Kidney (tissue), 14 donors: ENCODE results near the gene STXBP2. TPM values are rescaled to one million over a fixed set of nuclear protein-coding genes. Genes with fewer than 3 reads are reported as not detected.

ENCODE experiments used
- DNase-seq, 5 donors: peaks; one replicate each; pipeline ENCODE4 v3.0.0-alpha.2; 2013 to 2020
- FAIRE-seq: peaks from 2 replicates; lab custom pipeline; 2012; peaks lifted over from hg19 to GRCh38; lab: Jason Lieb, UNC
- H3K27ac ChIP-seq, 2 donors: one replicate each; pipeline ENCODE4 v1.7.0; 2013; ENCODE audit warnings: low read depth in 2 of 2, low read length in 2 of 2, inconsistent platforms in 1 of 2
- H3K27me3 ChIP-seq: one replicate; pipeline ENCODE4 v1.7.1; 2013; ENCODE audit warnings: low read length, inconsistent platforms; ENCODE audit not compliant: control insufficient read depth, insufficient read depth
- H3K36me3 ChIP-seq, 3 donors: one replicate each; pipeline versions ENCODE4 v1.7.0 to v1.7.1; 2013; ENCODE audit warnings: low read length in 3 of 3, control low read depth in 1 of 3, inconsistent platforms in 1 of 3; ENCODE audit not compliant: insufficient read depth in 3 of 3, control insufficient read depth in 2 of 3
- H3K4me1 ChIP-seq, 3 donors: one replicate each; pipeline versions ENCODE4 v1.7.0 to v1.7.1; 2013; ENCODE audit warnings: low read length in 3 of 3, inconsistent platforms in 1 of 3, low read depth in 1 of 3; ENCODE audit not compliant: control insufficient read depth in 2 of 3, insufficient read depth in 2 of 3
- H3K4me3 ChIP-seq, 3 donors: one replicate each; pipeline versions ENCODE4 v1.7.0 to v1.8.1; 2013; ENCODE audit warnings: low read length in 3 of 3, control low read depth in 1 of 3, inconsistent platforms in 1 of 3
- H3K9ac ChIP-seq, 3 donors: one replicate each; pipeline versions ENCODE4 v1.7.0 to v1.7.1; 2013; ENCODE audit warnings: low read length in 3 of 3, control low read depth in 1 of 3, inconsistent platforms in 1 of 3
- H3K9me3 ChIP-seq, 3 donors: one replicate each; pipeline versions ENCODE4 v1.7.0 to v1.7.1; 2013; ENCODE audit warnings: low read length in 3 of 3, control low read depth in 1 of 3, inconsistent platforms in 1 of 3; ENCODE audit not compliant: control insufficient read depth in 2 of 3, insufficient read depth in 1 of 3
- intact Hi-C: fragments of 100-400 bp; cut with DNase I; formaldehyde crosslinking; loops from one replicate; pipeline ENCODE4 v1.11.1; 2022
- polyA plus RNA-seq: library from polyadenylated mRNA; stranded (reverse); fragments of 350-450 nt; fragmentation: Illumina TruSeq; extraction: RNeasy Lipid Tissue Mini Kit (QIAGEN cat#74804); gene quantifications from one replicate; pipeline ENCODE4 v1.2.3, GENCODE V29; 2014; ENCODE audit warnings: low read depth, low replicate concordance; ENCODE audit not compliant: insufficient read depth
- total RNA-seq: library from RNA; stranded (reverse); fragmentation: NEBNext Ultra II Directional; extraction: Animal tissue kit (Norgen Biotek cat#: 25700); gene quantifications from one replicate; pipeline ENCODE4 v1.2.1, GENCODE V29; 2021
- TF ChIP-seq, protein P1 (sequence below): IDR thresholded peaks from 3 replicates; pipeline ENCODE4 v1.5.1; 2012; ENCODE audit warnings: mild to moderate bottlenecking, moderate library complexity, borderline replicate concordance; ENCODE audit not compliant: insufficient read depth; ENCODE audit errors: extremely low read depth
- donor health status: control.
- donor health status: control.
- donor health status: control.
- donor health status: control.
- donor health status: control.
- donor health status: DM: yes; HTN: yes; CAD: no.
- donor health status: Normal renal cell carcinoma (clear cell type).

STXBP2 gene
- total and polyA plus RNA-seq, 2 donors from 2014 or later, result 74.8 to 136 TPM

DNA sequence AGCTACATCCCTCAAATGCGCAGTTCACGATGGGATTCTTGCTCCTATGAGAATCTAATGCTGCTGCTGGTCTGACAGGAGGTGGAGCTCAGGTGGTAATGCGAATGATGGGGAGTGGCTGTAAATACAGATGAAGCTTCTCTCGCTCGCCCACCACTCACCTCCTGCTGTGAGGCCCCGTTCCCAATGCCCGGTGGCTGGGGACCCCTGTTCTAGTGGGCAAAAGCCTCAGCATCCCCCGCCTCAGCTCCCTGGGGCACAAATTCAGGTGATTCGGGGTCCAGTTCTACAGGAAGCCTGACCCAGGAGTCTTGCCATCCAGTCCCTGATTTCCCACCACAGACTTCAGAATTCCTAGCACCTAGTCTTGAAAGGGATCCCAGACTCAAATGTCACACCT is 35.6 kb downstream of the STXBP2 start:
- FAIRE-seq, result no peak
- TF ChIP-seq, protein P1, sequence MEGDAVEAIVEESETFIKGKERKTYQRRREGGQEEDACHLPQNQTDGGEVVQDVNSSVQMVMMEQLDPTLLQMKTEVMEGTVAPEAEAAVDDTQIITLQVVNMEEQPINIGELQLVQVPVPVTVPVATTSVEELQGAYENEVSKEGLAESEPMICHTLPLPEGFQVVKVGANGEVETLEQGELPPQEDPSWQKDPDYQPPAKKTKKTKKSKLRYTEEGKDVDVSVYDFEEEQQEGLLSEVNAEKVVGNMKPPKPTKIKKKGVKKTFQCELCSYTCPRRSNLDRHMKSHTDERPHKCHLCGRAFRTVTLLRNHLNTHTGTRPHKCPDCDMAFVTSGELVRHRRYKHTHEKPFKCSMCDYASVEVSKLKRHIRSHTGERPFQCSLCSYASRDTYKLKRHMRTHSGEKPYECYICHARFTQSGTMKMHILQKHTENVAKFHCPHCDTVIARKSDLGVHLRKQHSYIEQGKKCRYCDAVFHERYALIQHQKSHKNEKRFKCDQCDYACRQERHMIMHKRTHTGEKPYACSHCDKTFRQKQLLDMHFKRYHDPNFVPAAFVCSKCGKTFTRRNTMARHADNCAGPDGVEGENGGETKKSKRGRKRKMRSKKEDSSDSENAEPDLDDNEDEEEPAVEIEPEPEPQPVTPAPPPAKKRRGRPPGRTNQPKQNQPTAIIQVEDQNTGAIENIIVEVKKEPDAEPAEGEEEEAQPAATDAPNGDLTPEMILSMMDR, result no peak
- no peaks in the 10 kb centered on the region for H3K4me1 ChIP-seq
- intact Hi-C loops, result no loop called here
- no peak overlapping the region for H3K27ac ChIP-seq
- H3K9me3 ChIP-seq, result peaks cover 0 to 4% (median 0%) of the 10 kb centered on the region in 3 donors
- no peak overlapping the region for H3K9ac ChIP-seq
- DNase-seq, result no peak
- H3K36me3 ChIP-seq, result no peaks in the 10 kb centered on the region
- H3K27me3 ChIP-seq, result peaks cover 2% of the 10 kb centered on the region
- no peak overlapping the region for H3K4me3 ChIP-seq

DNA sequence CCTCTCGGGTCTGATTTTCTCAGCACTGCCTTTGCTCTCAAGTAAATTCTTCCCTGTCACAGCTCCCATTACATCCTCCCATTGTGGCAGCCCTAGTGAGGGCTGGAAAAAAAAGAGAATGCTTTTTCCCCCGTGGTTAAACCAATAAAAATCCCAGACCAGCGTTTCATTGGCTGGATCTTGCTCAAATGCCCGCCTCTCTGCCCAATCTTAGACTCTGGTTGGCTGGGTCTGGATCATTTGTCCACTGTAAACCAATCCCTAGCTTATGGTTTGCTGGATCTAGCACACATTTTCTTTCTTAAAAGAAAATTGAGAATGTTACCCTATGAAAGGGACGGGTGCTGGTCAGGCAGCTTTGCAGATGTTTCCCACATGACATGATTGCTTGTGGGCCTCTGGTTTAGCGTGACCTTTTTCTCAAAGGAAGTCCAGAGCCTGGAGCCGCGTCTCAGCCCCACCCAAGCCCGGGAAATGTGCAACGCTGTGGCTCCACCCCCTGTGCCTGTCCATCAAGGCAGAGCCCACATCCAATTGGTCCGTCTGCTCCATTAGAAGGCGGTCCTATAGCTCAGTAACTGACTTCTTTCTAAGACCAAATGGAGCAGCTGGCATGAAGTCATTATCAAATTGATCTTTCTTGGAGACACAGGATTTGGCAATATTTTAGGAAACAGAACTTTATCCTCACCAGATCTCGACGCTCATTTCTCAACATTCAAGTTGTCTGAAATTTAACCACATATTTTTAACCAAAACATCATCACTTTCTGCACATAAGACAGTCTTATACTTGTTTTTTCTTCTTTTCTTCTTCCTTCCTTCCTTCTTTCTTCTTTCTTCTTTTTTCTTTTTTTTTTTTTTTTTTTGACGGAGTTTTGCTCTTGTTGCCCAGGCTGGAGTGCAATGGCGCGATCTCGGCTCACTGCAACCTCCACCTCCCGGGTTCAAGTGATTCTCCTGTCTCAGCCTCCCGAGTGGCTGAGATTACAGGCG is 37.4 kb downstream of the STXBP2 start:
- TF ChIP-seq, protein P1, result no peak
- H3K36me3 ChIP-seq, result no peaks in the 10 kb centered on the region
- H3K27ac ChIP-seq, result no peak overlapping the region
- H3K27me3 ChIP-seq, result peaks cover 2% of the 10 kb centered on the region
- H3K9ac ChIP-seq, result no peak overlapping the region
- FAIRE-seq (no peak), DNase-seq (peak in 3 of 5 donors; percentile 33 to 45 (median 38))
- H3K4me3 ChIP-seq, result no peak overlapping the region
- intact Hi-C loops, result no loop called here
- peaks cover 0 to 2% (median 0%) of the 10 kb centered on the region in 3 donors for H3K4me1 ChIP-seq
- peaks cover 0 to 4% (median 0%) of the 10 kb centered on the region in 3 donors for H3K9me3 ChIP-seq

DNA sequence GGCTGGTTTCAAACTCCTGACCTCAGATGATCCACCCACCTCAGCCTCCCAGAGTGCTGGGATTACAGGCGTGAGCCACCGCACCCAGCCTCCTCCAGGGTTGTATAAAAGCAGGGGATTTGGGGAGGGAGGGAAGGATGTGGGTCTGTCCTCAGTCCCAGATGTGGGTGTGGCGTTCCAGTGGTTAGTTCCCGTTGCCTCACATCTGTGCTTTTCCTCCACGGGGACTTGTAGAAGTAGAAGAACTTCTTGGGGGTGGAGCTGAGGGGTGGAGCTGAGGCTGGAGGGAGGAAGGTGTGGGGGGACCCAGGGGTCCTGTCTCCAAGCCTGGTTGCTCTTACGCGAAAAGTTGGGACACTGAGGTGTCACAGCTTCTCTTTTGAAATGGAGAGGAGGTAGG is 39.5 kb downstream of the STXBP2 start:
- Histone ChIP-seq H3K36me3 (no peaks in the 10 kb centered on the region), H3K27ac (no peak overlapping the region), H3K9me3 (peaks cover 0 to 4% (median 0%) of the 10 kb centered on the region in 3 donors), H3K4me3 (no peak overlapping the region), H3K27me3 (no peaks in the 10 kb centered on the region), H3K4me1 (peaks cover 0 to 5% (median 0%) of the 10 kb centered on the region in 3 donors), H3K9ac (no peak overlapping the region)
- DNase-seq (no peak), FAIRE-seq (no peak)
- intact Hi-C loops, result no loop called here
- TF ChIP-seq, protein P1, result no peak
